IMR-90 (cell line): ENCODE results near the gene TRIM47. TPM values are rescaled to one million over a fixed set of nuclear protein-coding genes. Genes with fewer than 3 reads are reported as not detected.

Experiments
- ATAC-seq: fragments of 200-7000 bp; cut with Tn5 transposase; 2 replicates; pipeline ENCODE4 v1.9.1; 2020; ENCODE audit warnings: low read depth, mild to moderate bottlenecking, moderate library complexity
- BruUV-seq: library from RNA; stranded (reverse); fragments of 400-500 nt; replicated peaks from 2 replicates; lab custom pipeline; 2021; lab: Mats Ljungman, UMichigan
- CTCF ChIA-PET: fragments of 300-600 bp; formaldehyde crosslinking; extraction: SDS; loops from one replicate; lab custom pipeline; 2021; ENCODE audit warnings: antibody characterized with exemption; lab: Yijun Ruan, JAX
- POLR2A ChIA-PET: fragments of 300-600 bp; sonication (Branson Sonifier 250); formaldehyde crosslinking; loops from one replicate; lab custom pipeline; 2022; ENCODE audit warnings: antibody characterized with exemption; ENCODE audit not compliant: unreplicated experiment; lab: Charles Lee
- DNase-seq: peaks from one replicate; pipeline ENCODE4 v3.0.0; 2013
- H2AFZ ChIP-seq: replicated peaks from 2 replicates; pipeline ENCODE3; 2013; ENCODE audit warnings: low read length, mild to moderate bottlenecking; ENCODE audit not compliant: poor library complexity
- H2AK5ac ChIP-seq: 2 replicates; pipeline ENCODE4 v1.6.1; 2013; ENCODE audit warnings: low read depth, low read length, inconsistent platforms
- H2AK9ac ChIP-seq: replicated peaks from 2 replicates; pipeline ENCODE3; 2013; ENCODE audit warnings: mild to moderate bottlenecking, low read depth, low read length, moderate library complexity; ENCODE audit not compliant: poor library complexity
- H2BK120ac ChIP-seq: 2 replicates; pipeline ENCODE4 v1.6.1; 2013; ENCODE audit warnings: low read depth, low read length, inconsistent platforms
- H2BK15ac ChIP-seq: 3 replicates; pipeline ENCODE4 v1.6.1; 2013; ENCODE audit warnings: low read depth, low read length, inconsistent platforms
- H2BK20ac ChIP-seq: 2 replicates; pipeline ENCODE4 v1.6.1; 2013; ENCODE audit warnings: low read depth, mild to moderate bottlenecking, inconsistent platforms, low read length, moderate library complexity
- H2BK5ac ChIP-seq: 2 replicates; pipeline ENCODE4 v1.6.1; 2013; ENCODE audit warnings: mild to moderate bottlenecking, low read depth, low read length, inconsistent platforms; ENCODE audit not compliant: poor library complexity, severe bottlenecking
- H3K14ac ChIP-seq: replicated peaks from 2 replicates; pipeline ENCODE4 v1.6.1; 2013; ENCODE audit warnings: low read depth, low read length, inconsistent platforms
- H3K18ac ChIP-seq: 2 replicates; pipeline ENCODE4 v1.6.1; 2013; ENCODE audit warnings: low read depth, low read length, control low read depth
- H3K23ac ChIP-seq: 2 replicates; pipeline ENCODE4 v1.6.1; 2013; ENCODE audit warnings: low read depth, low read length, inconsistent platforms
- H3K27ac ChIP-seq: 2 replicates; pipeline ENCODE4 v1.5.1; 2013; ENCODE audit warnings: mild to moderate bottlenecking, control low read depth, low read length; ENCODE audit not compliant: insufficient read depth
- H3K27me3 ChIP-seq: 2 replicates; pipeline ENCODE4 v1.6.1; 2013; ENCODE audit warnings: low read length; ENCODE audit not compliant: control insufficient read depth, insufficient read depth
- H3K36me3 ChIP-seq: 2 replicates; pipeline ENCODE4 v1.6.1; 2013; ENCODE audit warnings: low read length, mixed read lengths; ENCODE audit not compliant: control insufficient read depth, insufficient read depth
- H3K4ac ChIP-seq: 2 replicates; pipeline ENCODE4 v1.6.1; 2013; ENCODE audit warnings: low read depth, low read length, inconsistent platforms
- H3K4me1 ChIP-seq: 2 replicates; pipeline ENCODE4 v1.6.1; 2013; ENCODE audit warnings: low read length, mixed read lengths; ENCODE audit not compliant: control insufficient read depth, insufficient read depth
- H3K4me2 ChIP-seq: 2 replicates; pipeline ENCODE4 v1.6.1; 2013; ENCODE audit warnings: low read depth, mild to moderate bottlenecking, control low read depth, low read length, moderate library complexity
- H3K4me3 ChIP-seq: 2 replicates; pipeline ENCODE4 v1.5.1; 2013; ENCODE audit warnings: low read depth, mild to moderate bottlenecking, control low read depth, low read length, moderate library complexity; ENCODE audit not compliant: insufficient read depth
- H3K56ac ChIP-seq: 2 replicates; pipeline ENCODE4 v1.6.1; 2013; ENCODE audit warnings: low read length, inconsistent platforms; ENCODE audit not compliant: insufficient read depth; ENCODE audit errors: extremely low read depth
- H3K79me1 ChIP-seq, 2 experiments: 2 replicates each; pipeline ENCODE4 v1.6.1; 2013; ENCODE audit warnings: low read length in 2 of 2, inconsistent platforms in 1 of 2, low read depth in 1 of 2
- H3K9ac ChIP-seq: 2 replicates; pipeline ENCODE4 v1.6.1; 2013; ENCODE audit warnings: low read depth, low read length, control low read depth
- H3K9me1 ChIP-seq: 2 replicates; pipeline ENCODE4 v1.6.1; 2013; ENCODE audit warnings: low read length, inconsistent platforms; ENCODE audit not compliant: insufficient read depth
- H3K9me3 ChIP-seq: 2 replicates; pipeline ENCODE4 v1.6.1; 2013; ENCODE audit warnings: low read length; ENCODE audit not compliant: control insufficient read depth, insufficient read depth
- H4K20me1 ChIP-seq: 2 replicates; pipeline ENCODE4 v1.6.1; 2013; ENCODE audit warnings: low read length, inconsistent platforms; ENCODE audit not compliant: insufficient read depth
- H4K5ac ChIP-seq: 2 replicates; pipeline ENCODE4 v1.6.1; 2013; ENCODE audit warnings: mild to moderate bottlenecking, low read depth, low read length, control low read depth
- H4K8ac ChIP-seq, 2 experiments: 2 replicates each; pipeline ENCODE4 v1.6.1; 2013; ENCODE audit warnings: low read depth in 2 of 2, low read length in 2 of 2, control low read depth in 1 of 2, inconsistent platforms in 1 of 2
- H4K91ac ChIP-seq: 2 replicates; pipeline ENCODE4 v1.6.1; 2013; ENCODE audit warnings: low read depth, low read length, inconsistent platforms; ENCODE audit not compliant: insufficient read depth
- BHLHE40 ChIP-seq: fragments of 150-350 bp; IDR thresholded peaks from 2 replicates; pipeline ENCODE4 v1.6.1; 2016; ENCODE audit warnings: mild to moderate bottlenecking, low read depth, low read length
- CEBPB ChIP-seq: IDR thresholded peaks from 2 replicates; pipeline ENCODE4 v1.6.1; 2012; ENCODE audit warnings: low read depth, low read length, improper control_type of control experiment
- CHD1 ChIP-seq: IDR thresholded peaks from 2 replicates; pipeline ENCODE4 v1.6.1; 2012; ENCODE audit warnings: low read depth, low read length, improper control_type of control experiment
- MAFK ChIP-seq: IDR thresholded peaks from 2 replicates; pipeline ENCODE4 v1.6.1; 2012; ENCODE audit warnings: low read depth, low read length, improper control_type of control experiment
- MAZ ChIP-seq: IDR thresholded peaks from 2 replicates; pipeline ENCODE4 v1.6.1; 2012; ENCODE audit warnings: low read depth, mild to moderate bottlenecking, low read length, improper control_type of control experiment, moderate library complexity, borderline replicate concordance
- MXI1 ChIP-seq: IDR thresholded peaks from 2 replicates; pipeline ENCODE4 v1.6.1; 2012; ENCODE audit warnings: low read depth, mild to moderate bottlenecking, low read length, moderate library complexity, borderline replicate concordance
- NFE2L2 ChIP-seq: fragments of 150-350 bp; IDR thresholded peaks from 2 replicates; pipeline ENCODE4 v1.6.1; 2016; ENCODE audit warnings: low read depth, mild to moderate bottlenecking, low read length
- POLR2A ChIP-seq: IDR thresholded peaks from 2 replicates; pipeline ENCODE4 v1.6.1; 2012; ENCODE audit warnings: mild to moderate bottlenecking, low read depth, low read length
- RAD21 ChIP-seq: IDR thresholded peaks from 2 replicates; pipeline ENCODE4 v1.6.1; 2012; ENCODE audit warnings: low read length, improper control_type of control experiment
- RFX5 ChIP-seq: IDR thresholded peaks from 2 replicates; pipeline ENCODE4 v1.8.0; 2012; ENCODE audit warnings: low read depth, mild to moderate bottlenecking, low read length, moderate library complexity
- SMC3 ChIP-seq: fragments of 150-350 bp; IDR thresholded peaks from 2 replicates; pipeline ENCODE4 v1.6.1; 2016; ENCODE audit warnings: low read depth, mild to moderate bottlenecking, antibody characterized with exemption, low read length, moderate library complexity
- WGBS, 2 experiments: methylation state at CpG; one replicate each; pipeline versions ENCODE4 v1.1.5 to v1.1.7; 2013; ENCODE audit warnings: missing lambda C conversion rate in 2 of 2; ENCODE audit not compliant: insufficient read length in 1 of 2; ENCODE audit errors: extremely low coverage in 2 of 2; 5-methylcytosine and 5-hydroxymethylcytosine counted together
- dilution Hi-C: fragments of 300-500 bp; cut with HindIII; formaldehyde crosslinking; loops from one replicate; pipeline ENCODE4 v1.14.3; 2018; ENCODE audit warnings: low sequenced_read_pairs; ENCODE audit not compliant: unreplicated experiment
- in situ Hi-C: fragments of 300-500 bp; cut with MboI; formaldehyde crosslinking; loops from 3 replicates; pipeline ENCODE4 v1.14.3; 2019; ENCODE audit warnings: low sequenced_read_pairs, inconsistent platforms, mixed read lengths
- intact Hi-C: fragments of 100-400 bp; cut with micrococcal nuclease; formaldehyde crosslinking; loops from 2 replicates; pipeline ENCODE4 v1.10.0; 2022
- polyA plus RNA-seq, 3 experiments: library from polyadenylated mRNA; depleted of rRNA; stranded (reverse); fragments of >200 nt; gene quantifications; 2 replicates each; pipeline ENCODE4 v1.2.3, GENCODE V29; 2012; ENCODE audit warnings: low replicate concordance in 1 of 3
- total RNA-seq: library from RNA; depleted of rRNA; stranded (reverse); fragments of >200 nt; gene quantifications from 2 replicates; pipeline ENCODE4 v1.2.3, GENCODE V29; 2012
- TF ChIP-seq, protein P1 (sequence below): fragments of 150-350 bp; IDR thresholded peaks from 2 replicates; pipeline ENCODE4 v1.6.1; 2016; ENCODE audit warnings: low read depth, mild to moderate bottlenecking, low read length, moderate library complexity, borderline replicate concordance

TRIM47 gene
- total and polyA plus RNA-seq, 2 of the 4 experiments (the other 2 are of a cell fraction), result 1.4 to 7.5 TPM

DNA sequence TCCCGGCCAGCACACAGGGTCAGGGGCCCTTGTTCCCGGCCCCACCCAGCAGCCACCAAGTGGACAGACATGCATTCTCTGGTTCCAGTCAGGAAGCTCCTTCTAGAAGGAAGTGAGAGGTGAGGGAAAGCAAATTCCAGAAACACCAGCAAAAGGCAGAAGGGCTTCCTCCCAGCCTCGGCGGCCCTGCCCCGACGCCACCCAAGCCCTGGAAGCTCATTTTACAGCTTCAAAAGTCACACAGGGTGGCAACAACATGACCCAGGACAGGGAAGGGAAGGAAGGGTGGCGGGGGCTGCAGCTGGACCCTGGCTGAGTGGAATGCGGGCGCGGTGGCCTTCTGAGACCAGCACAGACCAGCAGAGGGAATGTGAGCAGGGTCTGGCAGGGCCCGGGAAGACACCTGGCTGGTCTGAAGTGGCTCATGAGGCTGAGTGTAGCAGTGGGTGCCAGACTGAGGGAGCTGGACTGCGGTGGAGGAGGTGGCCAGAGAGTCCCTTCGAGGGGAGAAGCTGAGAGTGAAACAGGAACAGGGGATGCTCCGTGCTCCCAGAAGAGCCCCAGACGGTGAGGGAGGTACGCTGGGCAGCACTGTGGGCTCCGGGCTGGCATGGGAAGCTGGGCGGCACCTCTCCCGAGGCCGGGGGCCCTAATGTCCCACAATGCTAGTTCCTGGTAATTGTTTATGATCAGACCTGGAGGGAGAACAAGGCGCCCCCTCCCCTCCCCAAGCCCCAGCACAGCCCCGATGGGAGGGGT is 32.3 kb downstream of the TRIM47 start:
- Histone ChIP-seq H3K18ac (no peak overlapping the region), H2BK5ac (no peak overlapping the region), H2BK120ac (no peak overlapping the region), H3K9ac (no peak overlapping the region), H4K5ac (no peak overlapping the region), H3K9me1 (0 out of 2 replicates have a peak, but pooled peaks cover 4% of the 10 kb centered on the region), H3K4me3 (no peak overlapping the region), H3K56ac (no peak overlapping the region), H3K36me3 (peaks cover 47% of the 10 kb centered on the region), H3K27ac (no peak overlapping the region), H4K91ac (no peak overlapping the region), H3K9me3 (no peaks in the 10 kb centered on the region), H3K14ac (no peak overlapping the region; the same call in 1 of the 2 replicates), H4K8ac (no peak overlapping the region), H2AK5ac (peak overlapping the region; percentile 28; the same call in 1 of the 2 replicates), H2BK20ac (no peak overlapping the region), H2AFZ (no peak overlapping the region), H3K4ac (peak overlapping the region; percentile 19; the same call in 1 of the 2 replicates), H3K79me1 (0 out of 4 replicates have a peak, but pooled peaks cover 0 to 2% of the 10 kb centered on the region in 2 experiments), H2AK9ac (peak overlapping the region; percentile 73), H2BK15ac (no peak overlapping the region), H3K23ac (no peak overlapping the region), H3K4me2 (no peak overlapping the region), H3K27me3 (no peaks in the 10 kb centered on the region), H3K4me1 (peaks cover 6% of the 10 kb centered on the region), H4K20me1 (peaks cover 7% of the 10 kb centered on the region)
- CTCF ChIA-PET, result no interaction called here
- intact Hi-C loops, result no loop called here
- DNase-seq, result no peak
- BruUV-seq, result TSS peak; percentile 91
- dilution Hi-C loops, result no loop called here
- in situ Hi-C loops, result no loop called here
- POLR2A ChIA-PET, result interaction anchor here (0.5 kb wide), 1 partner anchor 108 kb away, joined by 3 read pairs; no protein-coding TSS in a partner anchor
- 97% methylated on average over 6 of the region's 22 CpGs; no CpG with 5 or more reads in 1 of the 2 experiments for WGBS, 2 experiments
- TF ChIP-seq MAZ (no peak), SMC3 (no peak), BHLHE40 (no peak), RAD21 (no peak), MAFK (no peak), CHD1 (no peak), NFE2L2 (no peak), MXI1 (no peak), CEBPB (no peak), POLR2A (no peak), RFX5 (no peak)
- TF ChIP-seq, protein P1, sequence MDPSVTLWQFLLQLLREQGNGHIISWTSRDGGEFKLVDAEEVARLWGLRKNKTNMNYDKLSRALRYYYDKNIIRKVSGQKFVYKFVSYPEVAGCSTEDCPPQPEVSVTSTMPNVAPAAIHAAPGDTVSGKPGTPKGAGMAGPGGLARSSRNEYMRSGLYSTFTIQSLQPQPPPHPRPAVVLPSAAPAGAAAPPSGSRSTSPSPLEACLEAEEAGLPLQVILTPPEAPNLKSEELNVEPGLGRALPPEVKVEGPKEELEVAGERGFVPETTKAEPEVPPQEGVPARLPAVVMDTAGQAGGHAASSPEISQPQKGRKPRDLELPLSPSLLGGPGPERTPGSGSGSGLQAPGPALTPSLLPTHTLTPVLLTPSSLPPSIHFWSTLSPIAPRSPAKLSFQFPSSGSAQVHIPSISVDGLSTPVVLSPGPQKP, result no peak
- no peak for ATAC-seq
